ENCODE data around the gene NINL.

NINL gene

GRCh38 chr20:25532971-25533391 lies 52.4 kb downstream of the NINL start:
- TF ChIP-seq POLR2AphosphoS5 (IDR thresholded peaks at IDR 0.05; ENCODE audit: low read depth, low read length): no peak
- no peak for TF ChIP-seq FOXP2 (optimal IDR thresholded peaks at IDR 0.05; ENCODE audit: borderline replicate concordance, extremely low read depth, extremely low read length, insufficient read depth)
- TF ChIP-seq, protein P1, sequence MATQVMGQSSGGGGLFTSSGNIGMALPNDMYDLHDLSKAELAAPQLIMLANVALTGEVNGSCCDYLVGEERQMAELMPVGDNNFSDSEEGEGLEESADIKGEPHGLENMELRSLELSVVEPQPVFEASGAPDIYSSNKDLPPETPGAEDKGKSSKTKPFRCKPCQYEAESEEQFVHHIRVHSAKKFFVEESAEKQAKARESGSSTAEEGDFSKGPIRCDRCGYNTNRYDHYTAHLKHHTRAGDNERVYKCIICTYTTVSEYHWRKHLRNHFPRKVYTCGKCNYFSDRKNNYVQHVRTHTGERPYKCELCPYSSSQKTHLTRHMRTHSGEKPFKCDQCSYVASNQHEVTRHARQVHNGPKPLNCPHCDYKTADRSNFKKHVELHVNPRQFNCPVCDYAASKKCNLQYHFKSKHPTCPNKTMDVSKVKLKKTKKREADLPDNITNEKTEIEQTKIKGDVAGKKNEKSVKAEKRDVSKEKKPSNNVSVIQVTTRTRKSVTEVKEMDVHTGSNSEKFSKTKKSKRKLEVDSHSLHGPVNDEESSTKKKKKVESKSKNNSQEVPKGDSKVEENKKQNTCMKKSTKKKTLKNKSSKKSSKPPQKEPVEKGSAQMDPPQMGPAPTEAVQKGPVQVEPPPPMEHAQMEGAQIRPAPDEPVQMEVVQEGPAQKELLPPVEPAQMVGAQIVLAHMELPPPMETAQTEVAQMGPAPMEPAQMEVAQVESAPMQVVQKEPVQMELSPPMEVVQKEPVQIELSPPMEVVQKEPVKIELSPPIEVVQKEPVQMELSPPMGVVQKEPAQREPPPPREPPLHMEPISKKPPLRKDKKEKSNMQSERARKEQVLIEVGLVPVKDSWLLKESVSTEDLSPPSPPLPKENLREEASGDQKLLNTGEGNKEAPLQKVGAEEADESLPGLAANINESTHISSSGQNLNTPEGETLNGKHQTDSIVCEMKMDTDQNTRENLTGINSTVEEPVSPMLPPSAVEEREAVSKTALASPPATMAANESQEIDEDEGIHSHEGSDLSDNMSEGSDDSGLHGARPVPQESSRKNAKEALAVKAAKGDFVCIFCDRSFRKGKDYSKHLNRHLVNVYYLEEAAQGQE (IDR thresholded peaks at IDR 0.05; ENCODE audit: insufficient read depth in 1 of 2, low read depth in 2 of 2, low read length in 2 of 2): no peak
- TF ChIP-seq SIN3A (IDR thresholded peaks at IDR 0.05; ENCODE audit: borderline replicate concordance, insufficient read depth, low read length): no peak; the same call in 1 of the 2 replicates
- no peak for TF ChIP-seq TAF1 (IDR thresholded peaks at IDR 0.05; ENCODE audit: borderline replicate concordance, insufficient read depth, low read length)

DNA sequence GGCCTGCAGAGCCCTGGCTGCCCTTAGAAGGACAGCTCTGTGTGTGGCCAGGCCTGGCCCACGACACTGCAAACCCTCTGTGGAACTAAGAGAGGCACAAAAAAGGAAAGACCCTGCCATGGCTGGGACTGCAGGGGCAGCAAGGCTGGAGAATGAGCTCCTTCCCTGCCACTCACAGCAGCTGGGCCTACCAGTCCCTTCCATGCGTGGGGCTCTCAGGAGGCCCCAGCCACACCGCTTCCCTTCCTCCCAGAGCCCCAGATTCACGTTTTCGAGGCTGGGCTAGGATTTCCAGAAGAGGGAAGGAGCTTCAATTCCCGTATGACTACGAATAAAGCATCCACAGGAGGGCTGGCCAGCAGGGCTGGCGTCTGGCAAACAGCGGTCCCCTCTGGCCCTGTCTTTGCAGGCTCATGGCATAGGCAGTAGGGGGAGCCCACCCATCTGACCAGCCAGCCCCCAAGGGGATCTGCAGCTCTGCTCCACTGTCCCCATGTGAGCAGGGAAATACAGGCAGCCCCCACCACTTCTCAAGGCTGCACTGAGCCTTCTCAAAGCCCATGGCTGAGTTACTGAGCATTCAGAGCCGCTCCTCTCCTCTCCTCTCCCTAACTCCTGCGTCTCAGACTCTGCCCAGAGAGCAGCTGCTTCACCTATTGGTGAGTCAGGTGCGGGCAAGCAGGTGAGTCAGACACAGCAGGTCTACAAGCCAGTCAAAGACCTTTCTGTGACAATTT lies 53.1 kb downstream of the NINL start:
- TF ChIP-seq SIN3A (IDR thresholded peaks at IDR 0.05; ENCODE audit: borderline replicate concordance, insufficient read depth, low read length) (no peak), TAF1 (IDR thresholded peaks at IDR 0.05; ENCODE audit: borderline replicate concordance, insufficient read depth, low read length) (no peak), POLR2AphosphoS5 (IDR thresholded peaks at IDR 0.05; ENCODE audit: low read depth, low read length) (no peak), FOXP2 (optimal IDR thresholded peaks at IDR 0.05; ENCODE audit: borderline replicate concordance, extremely low read depth, extremely low read length, insufficient read depth) (no peak)
- TF ChIP-seq, protein P1 (IDR thresholded peaks at IDR 0.05; ENCODE audit: insufficient read depth in 1 of 2, low read depth in 2 of 2, low read length in 2 of 2): no peak

GRCh38 chr20:25529295-25529951 lies 55.9 kb downstream of the NINL start:
- TF ChIP-seq POLR2AphosphoS5 (IDR thresholded peaks at IDR 0.05; ENCODE audit: low read depth, low read length) (no peak), FOXP2 (optimal IDR thresholded peaks at IDR 0.05; ENCODE audit: borderline replicate concordance, extremely low read depth, extremely low read length, insufficient read depth) (no peak)

DNA sequence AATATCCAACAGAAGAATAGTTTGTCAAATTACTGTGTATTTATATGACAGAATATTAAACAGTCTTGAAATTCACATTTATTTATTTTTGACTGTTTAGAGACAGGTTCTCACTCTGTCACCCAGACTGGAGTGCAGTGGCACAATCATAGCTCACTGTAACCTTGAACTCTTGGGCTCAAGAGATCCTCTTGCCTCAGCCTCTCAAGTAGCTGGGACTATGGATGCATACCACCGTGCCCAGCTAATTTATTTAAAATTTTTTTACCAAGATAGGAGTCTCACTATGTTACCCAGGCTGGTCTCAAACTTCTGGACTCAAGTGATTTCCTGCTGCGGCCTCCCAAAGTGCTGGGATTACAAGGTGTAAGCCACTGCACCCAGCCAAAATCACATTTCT lies 57.4 kb downstream of the NINL start:
- no peak for TF ChIP-seq TAF1 (IDR thresholded peaks at IDR 0.05; ENCODE audit: borderline replicate concordance, insufficient read depth, low read length)
- no peak for TF ChIP-seq POLR2AphosphoS5 (IDR thresholded peaks at IDR 0.05; ENCODE audit: low read depth, low read length)
- TF ChIP-seq SIN3A (IDR thresholded peaks at IDR 0.05; ENCODE audit: borderline replicate concordance, insufficient read depth, low read length): no peak
- TF ChIP-seq, protein P1 (IDR thresholded peaks at IDR 0.05; ENCODE audit: insufficient read depth in 1 of 2, low read depth in 2 of 2, low read length in 2 of 2): no peak
- no peak for TF ChIP-seq FOXP2 (optimal IDR thresholded peaks at IDR 0.05; ENCODE audit: borderline replicate concordance, extremely low read depth, extremely low read length, insufficient read depth)

- no peak for TF ChIP-seq TAF1 (IDR thresholded peaks at IDR 0.05; ENCODE audit: borderline replicate concordance, insufficient read depth, low read length)
- TF ChIP-seq FOXP2 (optimal IDR thresholded peaks at IDR 0.05; ENCODE audit: borderline replicate concordance, extremely low read depth, extremely low read length, insufficient read depth): no peak
- TF ChIP-seq, protein P1 (IDR thresholded peaks at IDR 0.05; ENCODE audit: insufficient read depth in 1 of 2, low read depth in 2 of 2, low read length in 2 of 2): no peak
- TF ChIP-seq POLR2AphosphoS5 (IDR thresholded peaks at IDR 0.05; ENCODE audit: low read depth, low read length): no peak
- TF ChIP-seq SIN3A (IDR thresholded peaks at IDR 0.05; ENCODE audit: borderline replicate concordance, insufficient read depth, low read length): no peak
These were observed 58.9 kb downstream of the NINL start for GRCh38 chr20:25526446-25526845.
